ENCODE results near the gene INPP4A. TPM values are rescaled to one million over a fixed set of nuclear protein-coding genes. Genes with fewer than 3 reads are reported as not detected.

INPP4A gene
- polyA plus RNA-seq, 2 of the 4 experiments (the other 2 are of a cell fraction) = 9.4 to 16.0 TPM

DNA sequence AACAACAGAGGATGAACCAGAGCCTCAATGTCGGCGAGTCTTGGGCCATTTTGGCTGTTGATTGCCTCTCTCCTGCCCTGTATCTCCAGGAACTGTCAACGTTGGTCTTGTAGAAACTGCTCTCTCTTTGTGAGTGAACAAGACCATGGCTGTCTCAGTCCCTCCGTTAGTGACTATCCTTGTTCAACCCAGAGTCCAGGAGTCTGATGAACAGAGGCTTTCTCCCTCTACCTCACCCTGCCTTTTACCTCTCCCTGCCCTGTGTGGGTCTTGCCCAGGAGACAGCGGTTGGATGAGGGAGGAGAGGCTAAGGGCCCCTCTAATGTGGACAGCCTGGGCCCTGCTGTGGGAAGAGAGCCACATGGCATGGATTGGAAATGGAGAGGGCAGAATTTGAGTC is 32.8 kb downstream of the INPP4A start:
- no peak overlapping the region for H3K4me2 ChIP-seq
- CTCF ChIA-PET = interaction anchor here (0.6 to 1.0 kb wide), 2 partner anchors 12 to 378 kb away, joined by 3 to 4 read pairs; no protein-coding TSS in a partner anchor
- H3K4me3 ChIP-seq = no peak overlapping the region
- 96% methylated on average over 5 of the region's 5 CpGs for WGBS (ENCODE audit: missing lambda C conversion rate)
- no peaks in the 10 kb centered on the region for H3K9me3 ChIP-seq
- no peak overlapping the region for H3K27ac ChIP-seq
- DNase-seq (ENCODE audit: low read depth in 1 of 2, low spot score in 1 of 2) (no peak), ATAC-seq (no peak), FAIRE-seq (no peak)
- POLR2A ChIA-PET = no interaction called here
- H3K4me1 ChIP-seq = peaks cover 25% of the 10 kb centered on the region
- no peak for TF ChIP-seq HOXA7 (CRISPR knock-in tag; IDR thresholded peaks at IDR 0.05)
- TF ChIP-seq RNF2 (IDR thresholded peaks at IDR 0.05; ENCODE audit: borderline replicate concordance, low read depth) = no peak
- no peak for TF ChIP-seq POLR2A (IDR thresholded peaks at IDR 0.05; ENCODE audit: low read length)
- TF ChIP-seq TFCP2L1 (CRISPR knock-in tag; IDR thresholded peaks at IDR 0.05) = no peak
- no peak for TF ChIP-seq MYC (IDR thresholded peaks at IDR 0.05; ENCODE audit: borderline replicate concordance, low read length)
- TF ChIP-seq SMC3 (IDR thresholded peaks at IDR 0.05) = no peak
- TF ChIP-seq, protein P1, sequence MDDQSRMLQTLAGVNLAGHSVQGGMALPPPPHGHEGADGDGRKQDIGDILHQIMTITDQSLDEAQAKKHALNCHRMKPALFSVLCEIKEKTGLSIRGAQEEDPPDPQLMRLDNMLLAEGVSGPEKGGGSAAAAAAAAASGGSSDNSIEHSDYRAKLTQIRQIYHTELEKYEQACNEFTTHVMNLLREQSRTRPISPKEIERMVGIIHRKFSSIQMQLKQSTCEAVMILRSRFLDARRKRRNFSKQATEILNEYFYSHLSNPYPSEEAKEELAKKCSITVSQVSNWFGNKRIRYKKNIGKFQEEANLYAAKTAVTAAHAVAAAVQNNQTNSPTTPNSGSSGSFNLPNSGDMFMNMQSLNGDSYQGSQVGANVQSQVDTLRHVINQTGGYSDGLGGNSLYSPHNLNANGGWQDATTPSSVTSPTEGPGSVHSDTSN (IDR thresholded peaks at IDR 0.05) = no peak

DNA sequence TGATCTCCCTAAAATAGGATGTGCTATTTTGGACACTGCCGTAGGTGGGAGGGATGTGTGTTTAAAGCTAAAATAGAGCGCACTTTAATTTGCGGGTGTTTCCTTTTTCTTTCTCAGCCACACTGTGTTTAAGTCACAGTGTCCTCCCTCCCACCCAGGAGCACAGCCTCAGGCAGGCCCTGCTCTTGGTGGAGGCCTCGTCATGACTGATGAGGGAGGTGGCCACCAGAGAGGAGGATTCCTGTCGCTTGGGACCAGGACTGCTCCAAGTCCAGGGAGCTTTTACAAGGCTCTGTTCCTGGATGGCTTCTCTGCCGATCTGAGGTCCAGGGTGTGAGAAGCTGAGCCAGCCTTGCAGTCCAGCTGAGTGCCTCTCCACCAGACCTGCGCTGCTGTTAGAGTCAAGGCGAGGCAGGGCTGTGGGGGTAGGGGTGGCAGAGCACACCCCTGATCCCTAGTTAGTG is 33.5 kb downstream of the INPP4A start:
- FAIRE-seq = no peak
- H3K4me2 ChIP-seq = no peak overlapping the region
- no peak for ATAC-seq
- WGBS (ENCODE audit: missing lambda C conversion rate) = 80% methylated on average over 5 of the region's 8 CpGs
- no peak overlapping the region for H3K27ac ChIP-seq
- POLR2A ChIA-PET = no interaction called here
- no peak for TF ChIP-seq HOXA7 (CRISPR knock-in tag; IDR thresholded peaks at IDR 0.05)
- TF ChIP-seq ESRRA (IDR thresholded peaks at IDR 0.05; ENCODE audit: borderline replicate concordance, low read length) = no peak
- no peak for TF ChIP-seq KDM1A (IDR thresholded peaks at IDR 0.05; ENCODE audit: low read depth)
- no peak for TF ChIP-seq CEBPB (IDR thresholded peaks at IDR 0.05)
- TF ChIP-seq, protein P2, sequence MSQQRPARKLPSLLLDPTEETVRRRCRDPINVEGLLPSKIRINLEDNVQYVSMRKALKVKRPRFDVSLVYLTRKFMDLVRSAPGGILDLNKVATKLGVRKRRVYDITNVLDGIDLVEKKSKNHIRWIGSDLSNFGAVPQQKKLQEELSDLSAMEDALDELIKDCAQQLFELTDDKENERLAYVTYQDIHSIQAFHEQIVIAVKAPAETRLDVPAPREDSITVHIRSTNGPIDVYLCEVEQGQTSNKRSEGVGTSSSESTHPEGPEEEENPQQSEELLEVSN (IDR thresholded peaks at IDR 0.05; ENCODE audit: borderline replicate concordance, low read depth) = no peak
- TF ChIP-seq RFX5 (IDR thresholded peaks at IDR 0.05) = no peak
- DNase-seq (ENCODE audit: low read depth in 1 of 2, low spot score in 1 of 2) = no peak
- H3K4me3 ChIP-seq = no peak overlapping the region
- H3K4me1 ChIP-seq = peaks cover 25% of the 10 kb centered on the region
- CTCF ChIA-PET = interaction anchor here (1.0 kb wide), 1 partner anchor 11 kb away, joined by 3 read pairs; no protein-coding TSS in a partner anchor
- H3K9me3 ChIP-seq = no peaks in the 10 kb centered on the region

DNA sequence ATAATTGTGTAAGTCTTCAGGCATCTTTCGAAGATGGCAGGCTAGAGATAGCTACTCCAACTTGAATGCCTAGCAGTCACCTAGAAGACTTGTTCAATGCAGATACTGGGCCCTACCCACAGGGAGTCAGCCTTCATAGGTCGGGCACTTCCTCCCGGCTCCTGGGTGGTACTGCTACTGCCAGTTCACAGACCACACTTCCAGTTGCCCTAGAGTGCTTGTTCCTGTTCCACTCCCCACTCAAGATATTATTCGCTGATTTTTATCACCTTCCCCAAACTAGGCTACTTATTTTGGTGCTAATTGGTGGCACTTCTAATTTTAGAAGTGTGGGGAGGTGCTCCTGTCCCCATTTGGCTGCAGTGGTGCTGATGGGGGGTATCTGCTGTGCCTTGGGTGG is 34.2 kb downstream of the INPP4A start:
- WGBS (ENCODE audit: missing lambda C conversion rate) = 98% methylated on average over 4 of the region's 4 CpGs
- Histone ChIP-seq H3K4me1 (peaks cover 28% of the 10 kb centered on the region), H3K9me3 (no peaks in the 10 kb centered on the region), H3K4me3 (no peak overlapping the region), H3K4me2 (no peak overlapping the region), H3K27ac (no peak overlapping the region)
- ATAC-seq = no peak
- FAIRE-seq = no peak
- no peak for DNase-seq (ENCODE audit: low read depth in 1 of 2, low spot score in 1 of 2)
- CTCF ChIA-PET = interaction anchor here (1.3 kb wide), 1 partner anchor 12 kb away, joined by 4 read pairs; no protein-coding TSS in a partner anchor
- TF ChIP-seq KDM1A (IDR thresholded peaks at IDR 0.05; ENCODE audit: low read depth) = no peak
- no peak for TF ChIP-seq EHMT2 (IDR thresholded peaks at IDR 0.05; ENCODE audit: low read depth)
- TF ChIP-seq, protein P3, sequence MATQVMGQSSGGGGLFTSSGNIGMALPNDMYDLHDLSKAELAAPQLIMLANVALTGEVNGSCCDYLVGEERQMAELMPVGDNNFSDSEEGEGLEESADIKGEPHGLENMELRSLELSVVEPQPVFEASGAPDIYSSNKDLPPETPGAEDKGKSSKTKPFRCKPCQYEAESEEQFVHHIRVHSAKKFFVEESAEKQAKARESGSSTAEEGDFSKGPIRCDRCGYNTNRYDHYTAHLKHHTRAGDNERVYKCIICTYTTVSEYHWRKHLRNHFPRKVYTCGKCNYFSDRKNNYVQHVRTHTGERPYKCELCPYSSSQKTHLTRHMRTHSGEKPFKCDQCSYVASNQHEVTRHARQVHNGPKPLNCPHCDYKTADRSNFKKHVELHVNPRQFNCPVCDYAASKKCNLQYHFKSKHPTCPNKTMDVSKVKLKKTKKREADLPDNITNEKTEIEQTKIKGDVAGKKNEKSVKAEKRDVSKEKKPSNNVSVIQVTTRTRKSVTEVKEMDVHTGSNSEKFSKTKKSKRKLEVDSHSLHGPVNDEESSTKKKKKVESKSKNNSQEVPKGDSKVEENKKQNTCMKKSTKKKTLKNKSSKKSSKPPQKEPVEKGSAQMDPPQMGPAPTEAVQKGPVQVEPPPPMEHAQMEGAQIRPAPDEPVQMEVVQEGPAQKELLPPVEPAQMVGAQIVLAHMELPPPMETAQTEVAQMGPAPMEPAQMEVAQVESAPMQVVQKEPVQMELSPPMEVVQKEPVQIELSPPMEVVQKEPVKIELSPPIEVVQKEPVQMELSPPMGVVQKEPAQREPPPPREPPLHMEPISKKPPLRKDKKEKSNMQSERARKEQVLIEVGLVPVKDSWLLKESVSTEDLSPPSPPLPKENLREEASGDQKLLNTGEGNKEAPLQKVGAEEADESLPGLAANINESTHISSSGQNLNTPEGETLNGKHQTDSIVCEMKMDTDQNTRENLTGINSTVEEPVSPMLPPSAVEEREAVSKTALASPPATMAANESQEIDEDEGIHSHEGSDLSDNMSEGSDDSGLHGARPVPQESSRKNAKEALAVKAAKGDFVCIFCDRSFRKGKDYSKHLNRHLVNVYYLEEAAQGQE (IDR thresholded peaks at IDR 0.05) = no peak
- TF ChIP-seq, protein P1 (IDR thresholded peaks at IDR 0.05) = no peak
- no peak for TF ChIP-seq NFE2L2 (conservative IDR thresholded peaks at IDR 0.05; ENCODE audit: low read length)
- TF ChIP-seq, protein P4, sequence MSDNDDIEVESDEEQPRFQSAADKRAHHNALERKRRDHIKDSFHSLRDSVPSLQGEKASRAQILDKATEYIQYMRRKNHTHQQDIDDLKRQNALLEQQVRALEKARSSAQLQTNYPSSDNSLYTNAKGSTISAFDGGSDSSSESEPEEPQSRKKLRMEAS (IDR thresholded peaks at IDR 0.05) = no peak
- no peak for TF ChIP-seq CHD2 (IDR thresholded peaks at IDR 0.05; ENCODE audit: low read length, partially characterized antibody)
- no peak for TF ChIP-seq CBX2 (IDR thresholded peaks at IDR 0.05; ENCODE audit: borderline replicate concordance, low read depth)
- TF ChIP-seq POLR2A (IDR thresholded peaks at IDR 0.05; ENCODE audit: low read length) = no peak
- TF ChIP-seq TFCP2L1 (CRISPR knock-in tag; IDR thresholded peaks at IDR 0.05) = no peak
- POLR2A ChIA-PET = no interaction called here
